ENCODE measurements around the gene TNFRSF1B. TPM values are rescaled to one million over a fixed set of nuclear protein-coding genes. Genes with fewer than 3 reads are reported as not detected.

TNFRSF1B gene
- total and polyA plus RNA-seq, 2 experiments from 2014 or later: 0.91 to 4.1 TPM

DNA sequence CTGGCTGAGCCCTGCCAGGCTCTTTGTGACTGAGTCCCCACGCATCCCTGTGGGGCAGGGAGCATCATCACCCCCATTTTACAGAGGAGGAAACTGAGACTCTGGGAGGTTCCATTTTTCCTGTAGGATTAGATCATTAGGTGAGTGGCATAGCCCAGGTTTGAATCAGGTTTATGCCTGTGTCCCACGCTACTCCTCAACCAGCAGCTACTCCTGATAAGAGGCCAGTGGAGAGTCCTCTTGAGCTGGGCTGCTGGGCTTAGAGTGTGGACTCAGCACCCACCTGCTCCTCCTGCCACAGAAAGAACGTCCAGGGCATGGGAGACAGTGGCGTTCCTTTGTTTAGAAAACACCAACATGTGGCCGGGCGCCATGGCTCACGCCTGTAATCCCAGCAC lies 30.7 kb downstream of the TNFRSF1B start (continued):
- no peak for TF ChIP-seq JUNB (IDR thresholded peaks at IDR 0.05; ENCODE audit: unreplicated experiment)

DNA sequence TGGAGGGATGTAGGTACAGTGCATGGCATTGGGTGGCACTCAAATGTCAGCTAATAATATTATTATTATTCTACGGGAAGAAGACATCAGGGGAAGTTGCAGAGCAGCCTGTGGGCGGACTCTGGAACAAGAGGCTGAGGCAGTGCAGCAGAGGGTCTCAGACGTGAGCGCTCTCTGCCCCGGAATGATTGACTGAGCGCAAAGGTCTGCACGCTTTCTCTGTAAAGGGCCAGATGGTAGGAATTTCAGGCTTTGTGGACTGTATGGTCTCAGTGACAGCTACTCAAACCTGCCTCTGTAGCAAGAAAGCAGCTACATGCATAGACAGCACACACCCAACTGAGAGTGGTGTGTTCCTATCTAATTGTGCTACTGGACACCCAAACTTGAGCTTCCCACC lies 33.4 kb downstream of the TNFRSF1B start:
- H3K4me1 Mint-ChIP-seq: peaks cover 28% of the 10 kb centered on the region
- no peak overlapping the region for H3K4me3 Mint-ChIP-seq
- peaks cover 9% of the 10 kb centered on the region for H3K27me3 Mint-ChIP-seq (ENCODE audit: insufficient read depth, low read depth, poor library complexity)
- no peaks in the 10 kb centered on the region; the same call in 2 of the 3 replicates for H3K36me3 Mint-ChIP-seq (ENCODE audit: low read depth)
- Histone ChIP-seq H3K79me2 (replicated peaks; ENCODE audit: insufficient read depth) (no peaks in the 10 kb centered on the region), H3K9me2 (ENCODE audit: insufficient read depth) (no peaks in the 10 kb centered on the region), H3K4me3 (no peak overlapping the region), H3K27ac (ENCODE audit: low read depth) (no peak overlapping the region), H3F3A (replicated peaks; ENCODE audit: low read depth) (peaks cover 3% of the 10 kb centered on the region; the same call in 1 of the 2 replicates), H3K27me3 (ENCODE audit: insufficient read depth) (no peaks in the 10 kb centered on the region), H2AFZ (no peak overlapping the region), H3K4me1 (ENCODE audit: insufficient read depth) (peaks cover 20% of the 10 kb centered on the region), H3K36me3 (ENCODE audit: insufficient read depth) (no peaks in the 10 kb centered on the region), H3K4me2 (no peak overlapping the region), H4K20me1 (replicated peaks; ENCODE audit: insufficient read depth) (no peaks in the 10 kb centered on the region)
- DNase-seq (ENCODE audit: low spot score): no peak
- H3K27ac Mint-ChIP-seq: no peak overlapping the region
- no peaks in the 10 kb centered on the region for H3K9me3 Mint-ChIP-seq
- no peak for ATAC-seq
- TF ChIP-seq STAT1 (IDR thresholded peaks at IDR 0.05; ENCODE audit: unreplicated experiment) (no peak), NANOG (IDR thresholded peaks at IDR 0.05; ENCODE audit: borderline replicate concordance) (no peak), CREB1 (CRISPR knock-in tag; IDR thresholded peaks at IDR 0.05; ENCODE audit: low read depth) (no peak), ZNF114 (CRISPR knock-in tag; IDR thresholded peaks at IDR 0.05) (no peak), POLR2AphosphoS5 (IDR thresholded peaks at IDR 0.05; ENCODE audit: low read depth) (no peak), JUNB (IDR thresholded peaks at IDR 0.05; ENCODE audit: unreplicated experiment) (no peak)
- TF ChIP-seq, protein P1, sequence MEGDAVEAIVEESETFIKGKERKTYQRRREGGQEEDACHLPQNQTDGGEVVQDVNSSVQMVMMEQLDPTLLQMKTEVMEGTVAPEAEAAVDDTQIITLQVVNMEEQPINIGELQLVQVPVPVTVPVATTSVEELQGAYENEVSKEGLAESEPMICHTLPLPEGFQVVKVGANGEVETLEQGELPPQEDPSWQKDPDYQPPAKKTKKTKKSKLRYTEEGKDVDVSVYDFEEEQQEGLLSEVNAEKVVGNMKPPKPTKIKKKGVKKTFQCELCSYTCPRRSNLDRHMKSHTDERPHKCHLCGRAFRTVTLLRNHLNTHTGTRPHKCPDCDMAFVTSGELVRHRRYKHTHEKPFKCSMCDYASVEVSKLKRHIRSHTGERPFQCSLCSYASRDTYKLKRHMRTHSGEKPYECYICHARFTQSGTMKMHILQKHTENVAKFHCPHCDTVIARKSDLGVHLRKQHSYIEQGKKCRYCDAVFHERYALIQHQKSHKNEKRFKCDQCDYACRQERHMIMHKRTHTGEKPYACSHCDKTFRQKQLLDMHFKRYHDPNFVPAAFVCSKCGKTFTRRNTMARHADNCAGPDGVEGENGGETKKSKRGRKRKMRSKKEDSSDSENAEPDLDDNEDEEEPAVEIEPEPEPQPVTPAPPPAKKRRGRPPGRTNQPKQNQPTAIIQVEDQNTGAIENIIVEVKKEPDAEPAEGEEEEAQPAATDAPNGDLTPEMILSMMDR (conservative IDR thresholded peaks at IDR 0.05; ENCODE audit: low read depth in 2 of 2): no peak
- TF ChIP-seq, protein P2, sequence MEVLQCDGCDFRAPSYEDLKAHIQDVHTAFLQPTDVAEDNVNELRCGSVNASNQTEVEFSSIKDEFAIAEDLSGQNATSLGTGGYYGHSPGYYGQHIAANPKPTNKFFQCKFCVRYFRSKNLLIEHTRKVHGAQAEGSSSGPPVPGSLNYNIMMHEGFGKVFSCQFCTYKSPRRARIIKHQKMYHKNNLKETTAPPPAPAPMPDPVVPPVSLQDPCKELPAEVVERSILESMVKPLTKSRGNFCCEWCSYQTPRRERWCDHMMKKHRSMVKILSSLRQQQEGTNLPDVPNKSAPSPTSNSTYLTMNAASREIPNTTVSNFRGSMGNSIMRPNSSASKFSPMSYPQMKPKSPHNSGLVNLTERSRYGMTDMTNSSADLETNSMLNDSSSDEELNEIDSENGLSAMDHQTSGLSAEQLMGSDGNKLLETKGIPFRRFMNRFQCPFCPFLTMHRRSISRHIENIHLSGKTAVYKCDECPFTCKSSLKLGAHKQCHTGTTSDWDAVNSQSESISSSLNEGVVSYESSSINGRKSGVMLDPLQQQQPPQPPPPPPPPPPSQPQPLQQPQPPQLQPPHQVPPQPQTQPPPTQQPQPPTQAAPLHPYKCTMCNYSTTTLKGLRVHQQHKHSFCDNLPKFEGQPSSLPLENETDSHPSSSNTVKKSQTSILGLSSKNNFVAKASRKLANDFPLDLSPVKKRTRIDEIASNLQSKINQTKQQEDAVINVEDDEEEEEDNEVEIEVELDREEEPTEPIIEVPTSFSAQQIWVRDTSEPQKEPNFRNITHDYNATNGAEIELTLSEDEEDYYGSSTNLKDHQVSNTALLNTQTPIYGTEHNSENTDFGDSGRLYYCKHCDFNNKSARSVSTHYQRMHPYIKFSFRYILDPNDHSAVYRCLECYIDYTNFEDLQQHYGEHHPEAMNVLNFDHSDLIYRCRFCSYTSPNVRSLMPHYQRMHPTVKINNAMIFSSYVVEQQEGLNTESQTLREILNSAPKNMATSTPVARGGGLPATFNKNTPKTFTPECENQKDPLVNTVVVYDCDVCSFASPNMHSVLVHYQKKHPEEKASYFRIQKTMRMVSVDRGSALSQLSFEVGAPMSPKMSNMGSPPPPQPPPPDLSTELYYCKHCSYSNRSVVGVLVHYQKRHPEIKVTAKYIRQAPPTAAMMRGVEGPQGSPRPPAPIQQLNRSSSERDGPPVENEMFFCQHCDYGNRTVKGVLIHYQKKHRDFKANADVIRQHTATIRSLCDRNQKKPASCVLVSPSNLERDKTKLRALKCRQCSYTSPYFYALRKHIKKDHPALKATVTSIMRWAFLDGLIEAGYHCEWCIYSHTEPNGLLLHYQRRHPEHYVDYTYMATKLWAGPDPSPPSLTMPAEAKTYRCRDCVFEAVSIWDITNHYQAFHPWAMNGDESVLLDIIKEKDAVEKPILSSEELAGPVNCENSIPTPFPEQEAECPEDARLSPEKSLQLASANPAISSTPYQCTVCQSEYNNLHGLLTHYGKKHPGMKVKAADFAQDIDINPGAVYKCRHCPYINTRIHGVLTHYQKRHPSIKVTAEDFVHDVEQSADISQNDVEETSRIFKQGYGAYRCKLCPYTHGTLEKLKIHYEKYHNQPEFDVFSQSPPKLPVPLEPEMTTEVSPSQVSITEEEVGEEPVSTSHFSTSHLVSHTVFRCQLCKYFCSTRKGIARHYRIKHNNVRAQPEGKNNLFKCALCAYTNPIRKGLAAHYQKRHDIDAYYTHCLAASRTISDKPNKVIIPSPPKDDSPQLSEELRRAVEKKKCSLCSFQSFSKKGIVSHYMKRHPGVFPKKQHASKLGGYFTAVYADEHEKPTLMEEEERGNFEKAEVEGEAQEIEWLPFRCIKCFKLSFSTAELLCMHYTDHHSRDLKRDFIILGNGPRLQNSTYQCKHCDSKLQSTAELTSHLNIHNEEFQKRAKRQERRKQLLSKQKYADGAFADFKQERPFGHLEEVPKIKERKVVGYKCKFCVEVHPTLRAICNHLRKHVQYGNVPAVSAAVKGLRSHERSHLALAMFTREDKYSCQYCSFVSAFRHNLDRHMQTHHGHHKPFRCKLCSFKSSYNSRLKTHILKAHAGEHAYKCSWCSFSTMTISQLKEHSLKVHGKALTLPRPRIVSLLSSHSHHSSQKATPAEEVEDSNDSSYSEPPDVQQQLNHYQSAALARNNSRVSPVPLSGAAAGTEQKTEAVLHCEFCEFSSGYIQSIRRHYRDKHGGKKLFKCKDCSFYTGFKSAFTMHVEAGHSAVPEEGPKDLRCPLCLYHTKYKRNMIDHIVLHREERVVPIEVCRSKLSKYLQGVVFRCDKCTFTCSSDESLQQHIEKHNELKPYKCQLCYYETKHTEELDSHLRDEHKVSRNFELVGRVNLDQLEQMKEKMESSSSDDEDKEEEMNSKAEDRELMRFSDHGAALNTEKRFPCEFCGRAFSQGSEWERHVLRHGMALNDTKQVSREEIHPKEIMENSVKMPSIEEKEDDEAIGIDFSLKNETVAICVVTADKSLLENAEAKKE (CRISPR knock-in tag; IDR thresholded peaks at IDR 0.05): no peak

Data from GM23338 (cell line).